Subcutaneous adipose tissue (tissue), 4 donors: ENCODE results near the gene ALDH8A1. TPM values are rescaled to one million over a fixed set of nuclear protein-coding genes. Genes with fewer than 3 reads are reported as not detected.

Source experiments
- total RNA-seq, 4 donors: library from RNA; depleted of rRNA; stranded (reverse); fragments of >200 nt; gene quantifications; one replicate each; pipeline ENCODE4 v1.1.0, GENCODE V29; 2016
- TF ChIP-seq, protein P1 (sequence below): fragments of 450-650 bp; IDR thresholded peaks from one replicate; pipeline ENCODE4 v1.5.1; 2016; ENCODE audit warnings: low read depth, mild to moderate bottlenecking, control low read depth, antibody characterized with exemption, moderate library complexity

The ALDH8A1 gene
- total RNA-seq, 4 donors from 2014 or later = 1.5 to 4.7 TPM; not detected in 2

DNA sequence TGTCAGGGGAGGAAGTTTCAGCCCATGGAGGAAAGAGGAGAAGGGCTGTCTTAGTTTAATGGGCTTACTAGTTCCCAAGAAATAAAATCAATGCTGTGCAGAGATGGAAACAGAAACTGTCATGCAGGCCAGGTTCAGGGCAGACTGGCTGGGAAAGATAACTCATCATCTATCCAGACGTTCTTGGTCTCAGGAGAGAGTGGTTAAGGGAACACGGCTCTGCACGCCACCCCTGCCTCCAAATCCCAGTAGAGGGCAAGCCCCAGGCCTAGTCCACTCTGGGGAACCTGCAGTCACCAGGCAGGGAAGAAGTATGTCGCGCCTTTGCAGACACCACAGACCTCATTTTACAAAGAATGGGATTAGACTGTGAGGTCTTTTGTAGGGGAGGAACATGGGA, 12.5 kb downstream of the ALDH8A1 start:
- TF ChIP-seq, protein P1, sequence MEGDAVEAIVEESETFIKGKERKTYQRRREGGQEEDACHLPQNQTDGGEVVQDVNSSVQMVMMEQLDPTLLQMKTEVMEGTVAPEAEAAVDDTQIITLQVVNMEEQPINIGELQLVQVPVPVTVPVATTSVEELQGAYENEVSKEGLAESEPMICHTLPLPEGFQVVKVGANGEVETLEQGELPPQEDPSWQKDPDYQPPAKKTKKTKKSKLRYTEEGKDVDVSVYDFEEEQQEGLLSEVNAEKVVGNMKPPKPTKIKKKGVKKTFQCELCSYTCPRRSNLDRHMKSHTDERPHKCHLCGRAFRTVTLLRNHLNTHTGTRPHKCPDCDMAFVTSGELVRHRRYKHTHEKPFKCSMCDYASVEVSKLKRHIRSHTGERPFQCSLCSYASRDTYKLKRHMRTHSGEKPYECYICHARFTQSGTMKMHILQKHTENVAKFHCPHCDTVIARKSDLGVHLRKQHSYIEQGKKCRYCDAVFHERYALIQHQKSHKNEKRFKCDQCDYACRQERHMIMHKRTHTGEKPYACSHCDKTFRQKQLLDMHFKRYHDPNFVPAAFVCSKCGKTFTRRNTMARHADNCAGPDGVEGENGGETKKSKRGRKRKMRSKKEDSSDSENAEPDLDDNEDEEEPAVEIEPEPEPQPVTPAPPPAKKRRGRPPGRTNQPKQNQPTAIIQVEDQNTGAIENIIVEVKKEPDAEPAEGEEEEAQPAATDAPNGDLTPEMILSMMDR = no peak

- TF ChIP-seq, protein P1 = no peak
These were observed 13.0 kb downstream of the ALDH8A1 start for GRCh38 chr6:134936931-134937330.

GRCh38 chr6:134936476-134936875, 13.4 kb downstream of the ALDH8A1 start:
- TF ChIP-seq, protein P1 = no peak

DNA sequence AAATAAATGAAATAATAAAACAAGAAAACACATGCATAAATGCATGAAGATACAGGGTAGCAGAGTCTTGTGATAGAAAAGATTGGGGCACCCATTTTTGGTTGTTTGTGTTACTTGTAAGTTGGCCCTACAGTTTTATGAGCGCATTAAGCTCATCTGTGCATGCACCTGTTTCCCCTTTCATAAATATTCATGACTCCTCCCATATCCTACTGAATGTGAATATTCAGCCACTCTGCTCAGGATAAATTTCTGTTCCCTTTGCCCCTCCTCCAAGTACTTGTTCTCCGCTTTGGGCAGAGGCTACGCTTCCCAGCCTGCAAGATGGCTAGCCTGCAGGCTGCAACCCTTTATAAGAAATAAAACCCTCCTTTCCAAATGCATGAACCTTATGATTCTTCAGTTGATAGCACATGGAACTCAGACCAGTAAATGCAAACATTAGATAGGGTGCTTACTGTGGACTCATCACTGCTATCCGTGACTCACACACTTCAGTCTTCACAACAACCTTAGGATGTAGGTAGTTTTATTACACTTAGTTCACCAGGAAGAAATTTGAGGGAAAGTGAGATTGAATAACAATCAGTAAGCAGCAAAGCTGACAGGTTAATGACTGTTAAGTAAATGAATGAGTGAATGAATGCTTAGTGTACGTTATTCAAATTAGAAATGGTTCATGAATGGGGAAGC, 15.0 kb downstream of the ALDH8A1 start:
- TF ChIP-seq, protein P1 = no peak

DNA sequence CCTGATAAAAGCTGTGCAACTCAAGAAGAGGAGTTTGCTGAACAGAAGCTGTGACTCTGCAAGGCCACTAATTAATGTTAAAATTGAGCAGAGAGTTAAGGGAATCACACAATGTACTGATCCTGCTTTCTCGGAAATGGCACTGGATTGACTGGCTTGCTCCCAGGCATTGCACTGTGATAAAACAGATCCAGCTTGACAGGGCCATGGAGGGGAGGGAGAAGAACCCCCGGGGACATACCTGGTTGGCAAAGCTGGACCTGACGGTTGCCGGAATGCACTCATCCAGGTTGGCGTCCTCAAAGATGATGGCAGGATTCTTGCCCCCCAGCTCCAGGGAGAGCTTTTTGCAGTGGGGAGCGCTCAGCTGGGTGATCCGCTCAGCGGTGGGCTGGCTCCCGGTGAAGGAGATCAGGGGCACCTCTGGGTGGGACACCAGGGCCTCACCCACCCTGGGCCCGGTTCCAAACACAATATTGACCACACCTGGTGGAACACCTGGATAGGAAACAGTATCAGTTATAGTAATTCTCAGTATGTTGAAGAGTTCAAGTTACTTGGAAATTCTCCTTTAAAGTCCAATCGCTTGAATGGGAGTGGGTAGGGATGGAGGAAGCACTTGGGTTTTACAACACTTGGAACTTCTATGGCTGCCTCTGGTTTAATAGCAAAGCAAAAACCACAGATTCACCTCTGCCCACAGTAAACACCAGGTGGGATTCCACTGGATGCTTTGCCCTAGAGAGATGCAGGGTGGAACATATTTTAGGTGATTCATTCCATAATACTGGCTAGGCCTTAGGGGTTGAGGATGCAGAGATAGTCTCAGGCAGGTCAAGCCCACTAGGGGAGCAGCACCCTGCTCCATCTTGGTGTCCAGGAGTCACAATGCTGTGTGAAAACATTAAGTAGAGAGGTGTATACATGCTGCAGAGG, 17.1 kb downstream of the ALDH8A1 start:
- TF ChIP-seq, protein P1 = no peak

- TF ChIP-seq, protein P1 = no peak
These were observed 17.8 kb downstream of the ALDH8A1 start for GRCh38 chr6:134932098-134932497.

DNA sequence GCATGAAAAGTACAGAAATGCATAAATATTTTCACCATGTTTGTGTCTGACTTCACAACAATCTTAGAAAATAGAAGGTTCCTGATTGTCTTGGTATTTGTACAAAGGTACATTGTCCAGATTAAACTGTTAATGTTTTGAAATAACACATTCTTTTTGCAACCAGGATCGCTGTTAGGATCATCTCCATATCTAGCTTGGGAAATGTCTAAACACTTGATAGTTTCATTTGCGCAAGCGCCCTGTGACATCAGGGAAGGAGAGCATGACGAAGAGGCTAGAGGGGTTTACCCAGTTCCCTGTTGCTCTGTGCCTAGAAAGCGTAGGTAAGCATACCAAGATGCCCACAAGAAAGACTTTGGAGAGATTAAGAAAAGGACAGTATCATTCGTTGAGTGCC, 19.4 kb downstream of the ALDH8A1 start:
- TF ChIP-seq, protein P1 = no peak
